Neural progenitor cell (in vitro differentiated cells): Measurements from ENCODE around the gene SLC12A6. TPM values are rescaled to one million over a fixed set of nuclear protein-coding genes. Genes with fewer than 3 reads are reported as not detected.

ENCODE experiments used
- DNase-seq: peaks from one replicate; pipeline ENCODE4 v3.0.0-alpha.2; 2016; ENCODE audit warnings: low spot score
- H2AFZ ChIP-seq: fragments of 200-600 bp; sonication (generic); replicated peaks from 2 replicates; pipeline ENCODE4 v1.6.1; 2016; ENCODE audit warnings: antibody characterized with exemption
- H3F3A ChIP-seq: fragments of 200-600 bp; sonication (generic); 2 replicates; pipeline ENCODE4 v1.6.1; 2016; ENCODE audit warnings: antibody characterized with exemption, low read depth
- H3K27ac ChIP-seq: fragments of 200-600 bp; sonication (generic); 2 replicates; pipeline ENCODE4 v1.5.1; 2016; ENCODE audit warnings: mild to moderate bottlenecking
- H3K27me3 ChIP-seq: fragments of 200-600 bp; sonication (generic); 2 replicates; pipeline ENCODE4 v1.6.1; 2016; ENCODE audit warnings: mild to moderate bottlenecking, moderate library complexity
- H3K36me3 ChIP-seq: fragments of 200-600 bp; sonication (generic); 2 replicates; pipeline ENCODE4 v1.5.1; 2016
- H3K4me1 ChIP-seq: fragments of 200-600 bp; sonication (generic); 2 replicates; pipeline ENCODE4 v1.6.1; 2016; ENCODE audit warnings: mixed run types
- H3K4me2 ChIP-seq: fragments of 200-600 bp; sonication (generic); 2 replicates; pipeline ENCODE4 v1.6.1; 2016
- H3K4me3 ChIP-seq: fragments of 200-600 bp; sonication (generic); 2 replicates; pipeline ENCODE4 v1.5.1; 2016
- H3K79me2 ChIP-seq: fragments of 200-600 bp; sonication (generic); 2 replicates; pipeline ENCODE4 v1.6.1; 2016; ENCODE audit warnings: low read depth
- H3K9ac ChIP-seq: fragments of 200-600 bp; sonication (generic); 2 replicates; pipeline ENCODE4 v1.6.1; 2016
- H3K9me3 ChIP-seq: fragments of 200-600 bp; sonication (generic); 2 replicates; pipeline ENCODE4 v1.5.1; 2016; ENCODE audit warnings: low read depth
- H4K20me1 ChIP-seq: fragments of 200-600 bp; sonication (generic); 2 replicates; pipeline ENCODE4 v1.6.1; 2016; ENCODE audit warnings: low read depth
- H3K27ac Mint-ChIP-seq: 3 replicates; pipeline ENCODE4 v1.8.0; 2021; ENCODE audit warnings: mixed read lengths
- H3K27me3 Mint-ChIP-seq: 2 replicates; pipeline ENCODE4 v1.8.0; 2022; ENCODE audit warnings: low read depth, mild to moderate bottlenecking, inconsistent platforms, moderate library complexity, mixed read lengths; ENCODE audit not compliant: insufficient read depth
- H3K36me3 Mint-ChIP-seq: 3 replicates; pipeline ENCODE4 v1.8.0; 2021; ENCODE audit warnings: mixed read lengths
- H3K4me1 Mint-ChIP-seq: 3 replicates; pipeline ENCODE4 v1.8.0; 2021; ENCODE audit warnings: mixed read lengths
- H3K4me3 Mint-ChIP-seq: 3 replicates; pipeline ENCODE4 v1.8.0; 2021; ENCODE audit warnings: mild to moderate bottlenecking, moderate library complexity, mixed read lengths
- H3K9me3 Mint-ChIP-seq: 3 replicates; pipeline ENCODE4 v1.8.0; 2020; ENCODE audit warnings: mixed read lengths
- EZH2 ChIP-seq: fragments of 200-600 bp; sonication (generic); IDR thresholded peaks from 2 replicates; pipeline ENCODE4 v1.6.1; 2017; ENCODE audit warnings: antibody characterized with exemption, mild to moderate bottlenecking, moderate library complexity
- EZH2phosphoT487 ChIP-seq: fragments of 200-600 bp; sonication (generic); IDR thresholded peaks from 2 replicates; pipeline ENCODE4 v1.6.1; 2017; ENCODE audit warnings: antibody characterized with exemption
- total RNA-seq: library from RNA; depleted of rRNA; stranded (reverse); fragments of >200 nt; gene quantifications from 2 replicates; pipeline ENCODE4 v1.2.3, GENCODE V29; 2015; ENCODE audit warnings: low replicate concordance
- TF ChIP-seq, protein P1 (sequence below): fragments of 200-600 bp; sonication (generic); IDR thresholded peaks from 2 replicates; pipeline ENCODE4 v1.5.1; 2017; ENCODE audit warnings: antibody characterized with exemption, mild to moderate bottlenecking

Gene SLC12A6
- total RNA-seq, 1 donor from 2014 or later, result 17.7 TPM

GRCh38 chr15:34358948-34359347 lies 21.4 kb upstream of the SLC12A6 start:
- Histone ChIP-seq H3F3A (no peaks in the 10 kb centered on the region), H3K36me3 (no peaks in the 10 kb centered on the region), H3K27ac (no peak overlapping the region), H3K9ac (no peak overlapping the region), H3K79me2 (no peaks in the 10 kb centered on the region), H3K27me3 (no peaks in the 10 kb centered on the region), H3K9me3 (no peaks in the 10 kb centered on the region), H3K4me3 (no peak overlapping the region), H4K20me1 (peaks cover 3% of the 10 kb centered on the region), H3K4me2 (no peak overlapping the region), H2AFZ (no peak overlapping the region), H3K4me1 (no peaks in the 10 kb centered on the region)
- Mint-ChIP-seq H3K4me1 (no peaks in the 10 kb centered on the region), H3K27ac (no peak overlapping the region), H3K4me3 (no peak overlapping the region), H3K9me3 (no peaks in the 10 kb centered on the region), H3K36me3 (peaks cover 11% of the 10 kb centered on the region), H3K27me3 (peaks cover 8% of the 10 kb centered on the region)
- no peak for DNase-seq
- no peak for TF ChIP-seq EZH2phosphoT487
- no peak for TF ChIP-seq EZH2
- TF ChIP-seq, protein P1, sequence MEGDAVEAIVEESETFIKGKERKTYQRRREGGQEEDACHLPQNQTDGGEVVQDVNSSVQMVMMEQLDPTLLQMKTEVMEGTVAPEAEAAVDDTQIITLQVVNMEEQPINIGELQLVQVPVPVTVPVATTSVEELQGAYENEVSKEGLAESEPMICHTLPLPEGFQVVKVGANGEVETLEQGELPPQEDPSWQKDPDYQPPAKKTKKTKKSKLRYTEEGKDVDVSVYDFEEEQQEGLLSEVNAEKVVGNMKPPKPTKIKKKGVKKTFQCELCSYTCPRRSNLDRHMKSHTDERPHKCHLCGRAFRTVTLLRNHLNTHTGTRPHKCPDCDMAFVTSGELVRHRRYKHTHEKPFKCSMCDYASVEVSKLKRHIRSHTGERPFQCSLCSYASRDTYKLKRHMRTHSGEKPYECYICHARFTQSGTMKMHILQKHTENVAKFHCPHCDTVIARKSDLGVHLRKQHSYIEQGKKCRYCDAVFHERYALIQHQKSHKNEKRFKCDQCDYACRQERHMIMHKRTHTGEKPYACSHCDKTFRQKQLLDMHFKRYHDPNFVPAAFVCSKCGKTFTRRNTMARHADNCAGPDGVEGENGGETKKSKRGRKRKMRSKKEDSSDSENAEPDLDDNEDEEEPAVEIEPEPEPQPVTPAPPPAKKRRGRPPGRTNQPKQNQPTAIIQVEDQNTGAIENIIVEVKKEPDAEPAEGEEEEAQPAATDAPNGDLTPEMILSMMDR, result no peak

GRCh38 chr15:34358367-34358766 lies 20.8 kb upstream of the SLC12A6 start:
- no peaks in the 10 kb centered on the region for H3K79me2 ChIP-seq
- no peak overlapping the region for H3K4me3 ChIP-seq
- no peak overlapping the region for H3K4me2 ChIP-seq
- no peaks in the 10 kb centered on the region for H3K36me3 ChIP-seq
- TF ChIP-seq, protein P1, result peak; percentile 31
- TF ChIP-seq EZH2phosphoT487 (no peak), EZH2 (no peak)
- no peaks in the 10 kb centered on the region for H3F3A ChIP-seq
- no peaks in the 10 kb centered on the region for H3K27me3 ChIP-seq
- H3K27me3 Mint-ChIP-seq, result peaks cover 8% of the 10 kb centered on the region
- H3K9me3 Mint-ChIP-seq, result no peaks in the 10 kb centered on the region
- H3K36me3 Mint-ChIP-seq, result peaks cover 11% of the 10 kb centered on the region
- no peak overlapping the region for H3K27ac Mint-ChIP-seq
- H3K4me1 Mint-ChIP-seq, result no peaks in the 10 kb centered on the region
- H2AFZ ChIP-seq, result no peak overlapping the region
- no peak for DNase-seq
- no peaks in the 10 kb centered on the region for H4K20me1 ChIP-seq
- H3K4me1 ChIP-seq, result no peaks in the 10 kb centered on the region
- H3K9ac ChIP-seq, result no peak overlapping the region
- H3K4me3 Mint-ChIP-seq, result no peak overlapping the region
- no peak overlapping the region for H3K27ac ChIP-seq
- H3K9me3 ChIP-seq, result no peaks in the 10 kb centered on the region

DNA sequence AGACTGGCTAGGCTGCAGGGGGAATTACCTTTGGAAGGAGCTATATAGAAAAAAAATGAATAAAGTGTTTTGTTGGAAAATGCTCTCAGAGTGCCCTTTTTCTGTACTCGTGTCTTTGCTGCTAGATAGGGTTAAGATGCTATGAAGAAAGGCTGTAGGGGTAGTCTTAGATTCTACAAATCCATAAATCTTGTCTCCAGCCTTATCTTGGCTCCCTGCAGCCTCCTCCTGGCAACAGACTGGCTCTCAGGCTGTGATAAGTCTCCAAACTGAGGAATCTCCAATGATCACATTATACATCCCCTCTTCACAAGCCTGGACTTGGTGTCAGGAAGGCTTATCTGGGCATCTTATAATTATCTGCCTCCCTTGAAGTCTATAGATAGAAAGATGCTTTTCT lies 20.1 kb upstream of the SLC12A6 start:
- H3K79me2 ChIP-seq, result no peaks in the 10 kb centered on the region
- no peaks in the 10 kb centered on the region for H3K4me1 ChIP-seq
- Mint-ChIP-seq H3K4me1 (no peaks in the 10 kb centered on the region), H3K27ac (no peak overlapping the region), H3K9me3 (no peaks in the 10 kb centered on the region), H3K4me3 (no peak overlapping the region), H3K36me3 (peaks cover 11% of the 10 kb centered on the region), H3K27me3 (peaks cover 8% of the 10 kb centered on the region)
- H3K27ac ChIP-seq, result no peak overlapping the region
- H3K4me2 ChIP-seq, result no peak overlapping the region
- no peaks in the 10 kb centered on the region for H3F3A ChIP-seq
- H2AFZ ChIP-seq, result no peak overlapping the region
- TF ChIP-seq EZH2phosphoT487, result no peak
- no peak for TF ChIP-seq EZH2
- TF ChIP-seq, protein P1, result no peak
- no peak overlapping the region for H3K4me3 ChIP-seq
- H3K36me3 ChIP-seq, result no peaks in the 10 kb centered on the region
- no peak for DNase-seq
- H3K9ac ChIP-seq, result no peak overlapping the region
- H4K20me1 ChIP-seq, result no peaks in the 10 kb centered on the region
- no peaks in the 10 kb centered on the region for H3K9me3 ChIP-seq
- H3K27me3 ChIP-seq, result no peaks in the 10 kb centered on the region

DNA sequence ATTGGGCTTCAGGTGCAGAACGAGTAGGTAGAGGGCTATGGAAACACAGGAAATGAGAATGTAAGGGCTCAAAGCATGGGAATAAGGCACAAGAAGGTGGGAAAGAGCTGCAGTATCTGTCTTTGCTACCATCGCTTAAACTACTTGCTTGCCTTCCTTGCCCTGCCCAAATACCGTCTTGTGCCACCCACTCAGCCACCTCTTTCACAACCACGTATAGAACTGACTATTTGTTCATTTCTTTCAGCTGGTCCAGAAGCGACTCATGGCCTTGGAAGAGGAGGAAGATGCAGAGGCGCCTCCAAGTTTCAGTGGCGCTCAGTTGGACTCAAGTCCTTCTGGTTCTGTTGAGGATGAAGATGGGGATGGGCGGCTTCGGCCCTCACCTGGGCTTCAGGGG lies 17.7 kb upstream of the SLC12A6 start:
- H3K4me2 ChIP-seq, result no peak overlapping the region
- Mint-ChIP-seq H3K27me3 (peaks cover 14% of the 10 kb centered on the region), H3K4me1 (no peaks in the 10 kb centered on the region), H3K4me3 (no peak overlapping the region), H3K9me3 (no peaks in the 10 kb centered on the region), H3K36me3 (peaks cover 6% of the 10 kb centered on the region), H3K27ac (no peak overlapping the region)
- H3K27me3 ChIP-seq, result no peaks in the 10 kb centered on the region
- H3K4me3 ChIP-seq, result no peak overlapping the region
- H3K9ac ChIP-seq, result no peak overlapping the region
- H3F3A ChIP-seq, result no peaks in the 10 kb centered on the region
- no peaks in the 10 kb centered on the region for H3K79me2 ChIP-seq
- no peak for TF ChIP-seq EZH2
- TF ChIP-seq EZH2phosphoT487, result no peak
- TF ChIP-seq, protein P1, result no peak
- DNase-seq, result no peak
- H2AFZ ChIP-seq, result no peak overlapping the region
- H3K36me3 ChIP-seq, result no peaks in the 10 kb centered on the region
- H3K4me1 ChIP-seq, result no peaks in the 10 kb centered on the region
- no peaks in the 10 kb centered on the region for H4K20me1 ChIP-seq
- no peaks in the 10 kb centered on the region for H3K9me3 ChIP-seq
- no peak overlapping the region for H3K27ac ChIP-seq
